IMR-90 (cell line): Measurements from ENCODE around the gene INPP5A. TPM values are rescaled to one million over a fixed set of nuclear protein-coding genes. Genes with fewer than 3 reads are reported as not detected.
"Not testable (repeated sequence)": the region's sequence is repeated elsewhere in the genome, so short reads cannot be mapped to it uniquely, and the experiment has no call there.

Experiments
- ATAC-seq: fragments of 200-7000 bp; cut with Tn5 transposase; 2 replicates; pipeline ENCODE4 v1.9.1; 2020; ENCODE audit warnings: low read depth, mild to moderate bottlenecking, moderate library complexity
- BruUV-seq: library from RNA; stranded (reverse); fragments of 400-500 nt; replicated peaks from 2 replicates; lab custom pipeline; 2021; lab: Mats Ljungman, UMichigan
- CTCF ChIA-PET: fragments of 300-600 bp; formaldehyde crosslinking; extraction: SDS; loops from one replicate; lab custom pipeline; 2021; ENCODE audit warnings: antibody characterized with exemption; lab: Yijun Ruan, JAX
- POLR2A ChIA-PET: fragments of 300-600 bp; sonication (Branson Sonifier 250); formaldehyde crosslinking; loops from one replicate; lab custom pipeline; 2022; ENCODE audit warnings: antibody characterized with exemption; ENCODE audit not compliant: unreplicated experiment; lab: Charles Lee
- DNase-seq: peaks from one replicate; pipeline ENCODE4 v3.0.0; 2013
- H2AFZ ChIP-seq: replicated peaks from 2 replicates; pipeline ENCODE3; 2013; ENCODE audit warnings: low read length, mild to moderate bottlenecking; ENCODE audit not compliant: poor library complexity
- H2AK5ac ChIP-seq: 2 replicates; pipeline ENCODE4 v1.6.1; 2013; ENCODE audit warnings: low read depth, low read length, inconsistent platforms
- H2AK9ac ChIP-seq: replicated peaks from 2 replicates; pipeline ENCODE3; 2013; ENCODE audit warnings: mild to moderate bottlenecking, low read depth, low read length, moderate library complexity; ENCODE audit not compliant: poor library complexity
- H2BK120ac ChIP-seq: 2 replicates; pipeline ENCODE4 v1.6.1; 2013; ENCODE audit warnings: low read depth, low read length, inconsistent platforms
- H2BK15ac ChIP-seq: 3 replicates; pipeline ENCODE4 v1.6.1; 2013; ENCODE audit warnings: low read depth, low read length, inconsistent platforms
- H2BK20ac ChIP-seq: 2 replicates; pipeline ENCODE4 v1.6.1; 2013; ENCODE audit warnings: low read depth, mild to moderate bottlenecking, inconsistent platforms, low read length, moderate library complexity
- H2BK5ac ChIP-seq: 2 replicates; pipeline ENCODE4 v1.6.1; 2013; ENCODE audit warnings: mild to moderate bottlenecking, low read depth, low read length, inconsistent platforms; ENCODE audit not compliant: poor library complexity, severe bottlenecking
- H3K14ac ChIP-seq: replicated peaks from 2 replicates; pipeline ENCODE4 v1.6.1; 2013; ENCODE audit warnings: low read depth, low read length, inconsistent platforms
- H3K18ac ChIP-seq: 2 replicates; pipeline ENCODE4 v1.6.1; 2013; ENCODE audit warnings: low read depth, low read length, control low read depth
- H3K23ac ChIP-seq: 2 replicates; pipeline ENCODE4 v1.6.1; 2013; ENCODE audit warnings: low read depth, low read length, inconsistent platforms
- H3K27ac ChIP-seq: 2 replicates; pipeline ENCODE4 v1.5.1; 2013; ENCODE audit warnings: mild to moderate bottlenecking, control low read depth, low read length; ENCODE audit not compliant: insufficient read depth
- H3K27me3 ChIP-seq: 2 replicates; pipeline ENCODE4 v1.6.1; 2013; ENCODE audit warnings: low read length; ENCODE audit not compliant: control insufficient read depth, insufficient read depth
- H3K36me3 ChIP-seq: 2 replicates; pipeline ENCODE4 v1.6.1; 2013; ENCODE audit warnings: low read length, mixed read lengths; ENCODE audit not compliant: control insufficient read depth, insufficient read depth
- H3K4ac ChIP-seq: 2 replicates; pipeline ENCODE4 v1.6.1; 2013; ENCODE audit warnings: low read depth, low read length, inconsistent platforms
- H3K4me1 ChIP-seq: 2 replicates; pipeline ENCODE4 v1.6.1; 2013; ENCODE audit warnings: low read length, mixed read lengths; ENCODE audit not compliant: control insufficient read depth, insufficient read depth
- H3K4me2 ChIP-seq: 2 replicates; pipeline ENCODE4 v1.6.1; 2013; ENCODE audit warnings: low read depth, mild to moderate bottlenecking, control low read depth, low read length, moderate library complexity
- H3K4me3 ChIP-seq: 2 replicates; pipeline ENCODE4 v1.5.1; 2013; ENCODE audit warnings: low read depth, mild to moderate bottlenecking, control low read depth, low read length, moderate library complexity; ENCODE audit not compliant: insufficient read depth
- H3K56ac ChIP-seq: 2 replicates; pipeline ENCODE4 v1.6.1; 2013; ENCODE audit warnings: low read length, inconsistent platforms; ENCODE audit not compliant: insufficient read depth; ENCODE audit errors: extremely low read depth
- H3K79me1 ChIP-seq, 2 experiments: 2 replicates each; pipeline ENCODE4 v1.6.1; 2013; ENCODE audit warnings: low read length in 2 of 2, inconsistent platforms in 1 of 2, low read depth in 1 of 2
- H3K9ac ChIP-seq: 2 replicates; pipeline ENCODE4 v1.6.1; 2013; ENCODE audit warnings: low read depth, low read length, control low read depth
- H3K9me1 ChIP-seq: 2 replicates; pipeline ENCODE4 v1.6.1; 2013; ENCODE audit warnings: low read length, inconsistent platforms; ENCODE audit not compliant: insufficient read depth
- H3K9me3 ChIP-seq: 2 replicates; pipeline ENCODE4 v1.6.1; 2013; ENCODE audit warnings: low read length; ENCODE audit not compliant: control insufficient read depth, insufficient read depth
- H4K20me1 ChIP-seq: 2 replicates; pipeline ENCODE4 v1.6.1; 2013; ENCODE audit warnings: low read length, inconsistent platforms; ENCODE audit not compliant: insufficient read depth
- H4K5ac ChIP-seq: 2 replicates; pipeline ENCODE4 v1.6.1; 2013; ENCODE audit warnings: mild to moderate bottlenecking, low read depth, low read length, control low read depth
- H4K8ac ChIP-seq, 2 experiments: 2 replicates each; pipeline ENCODE4 v1.6.1; 2013; ENCODE audit warnings: low read depth in 2 of 2, low read length in 2 of 2, control low read depth in 1 of 2, inconsistent platforms in 1 of 2
- H4K91ac ChIP-seq: 2 replicates; pipeline ENCODE4 v1.6.1; 2013; ENCODE audit warnings: low read depth, low read length, inconsistent platforms; ENCODE audit not compliant: insufficient read depth
- FOS ChIP-seq: fragments of 150-350 bp; IDR thresholded peaks from 2 replicates; pipeline ENCODE4 v1.6.1; 2016; ENCODE audit warnings: low read depth, low read length
- NFE2L2 ChIP-seq: fragments of 150-350 bp; IDR thresholded peaks from 2 replicates; pipeline ENCODE4 v1.6.1; 2016; ENCODE audit warnings: low read depth, mild to moderate bottlenecking, low read length
- POLR2A ChIP-seq: IDR thresholded peaks from 2 replicates; pipeline ENCODE4 v1.6.1; 2012; ENCODE audit warnings: mild to moderate bottlenecking, low read depth, low read length
- SMC3 ChIP-seq: fragments of 150-350 bp; IDR thresholded peaks from 2 replicates; pipeline ENCODE4 v1.6.1; 2016; ENCODE audit warnings: low read depth, mild to moderate bottlenecking, antibody characterized with exemption, low read length, moderate library complexity
- WGBS, 2 experiments: methylation state at CpG; one replicate each; pipeline versions ENCODE4 v1.1.5 to v1.1.7; 2013; ENCODE audit warnings: missing lambda C conversion rate in 2 of 2; ENCODE audit not compliant: insufficient read length in 1 of 2; ENCODE audit errors: extremely low coverage in 2 of 2; 5-methylcytosine and 5-hydroxymethylcytosine counted together
- dilution Hi-C: fragments of 300-500 bp; cut with HindIII; formaldehyde crosslinking; loops from one replicate; pipeline ENCODE4 v1.14.3; 2018; ENCODE audit warnings: low sequenced_read_pairs; ENCODE audit not compliant: unreplicated experiment
- in situ Hi-C: fragments of 300-500 bp; cut with MboI; formaldehyde crosslinking; loops from 3 replicates; pipeline ENCODE4 v1.14.3; 2019; ENCODE audit warnings: low sequenced_read_pairs, inconsistent platforms, mixed read lengths
- intact Hi-C: fragments of 100-400 bp; cut with micrococcal nuclease; formaldehyde crosslinking; loops from 2 replicates; pipeline ENCODE4 v1.10.0; 2022
- polyA plus RNA-seq, 3 experiments: library from polyadenylated mRNA; depleted of rRNA; stranded (reverse); fragments of >200 nt; gene quantifications; 2 replicates each; pipeline ENCODE4 v1.2.3, GENCODE V29; 2012; ENCODE audit warnings: low replicate concordance in 1 of 3
- total RNA-seq: library from RNA; depleted of rRNA; stranded (reverse); fragments of >200 nt; gene quantifications from 2 replicates; pipeline ENCODE4 v1.2.3, GENCODE V29; 2012
- TF ChIP-seq, protein P1 (sequence below): fragments of 150-350 bp; IDR thresholded peaks from 2 replicates; pipeline ENCODE4 v1.6.1; 2016; ENCODE audit warnings: low read depth, mild to moderate bottlenecking, low read length, moderate library complexity, borderline replicate concordance

INPP5A gene
- total and polyA plus RNA-seq, 2 of the 4 experiments (the other 2 are of a cell fraction), result 21.4 to 36.7 TPM

DNA sequence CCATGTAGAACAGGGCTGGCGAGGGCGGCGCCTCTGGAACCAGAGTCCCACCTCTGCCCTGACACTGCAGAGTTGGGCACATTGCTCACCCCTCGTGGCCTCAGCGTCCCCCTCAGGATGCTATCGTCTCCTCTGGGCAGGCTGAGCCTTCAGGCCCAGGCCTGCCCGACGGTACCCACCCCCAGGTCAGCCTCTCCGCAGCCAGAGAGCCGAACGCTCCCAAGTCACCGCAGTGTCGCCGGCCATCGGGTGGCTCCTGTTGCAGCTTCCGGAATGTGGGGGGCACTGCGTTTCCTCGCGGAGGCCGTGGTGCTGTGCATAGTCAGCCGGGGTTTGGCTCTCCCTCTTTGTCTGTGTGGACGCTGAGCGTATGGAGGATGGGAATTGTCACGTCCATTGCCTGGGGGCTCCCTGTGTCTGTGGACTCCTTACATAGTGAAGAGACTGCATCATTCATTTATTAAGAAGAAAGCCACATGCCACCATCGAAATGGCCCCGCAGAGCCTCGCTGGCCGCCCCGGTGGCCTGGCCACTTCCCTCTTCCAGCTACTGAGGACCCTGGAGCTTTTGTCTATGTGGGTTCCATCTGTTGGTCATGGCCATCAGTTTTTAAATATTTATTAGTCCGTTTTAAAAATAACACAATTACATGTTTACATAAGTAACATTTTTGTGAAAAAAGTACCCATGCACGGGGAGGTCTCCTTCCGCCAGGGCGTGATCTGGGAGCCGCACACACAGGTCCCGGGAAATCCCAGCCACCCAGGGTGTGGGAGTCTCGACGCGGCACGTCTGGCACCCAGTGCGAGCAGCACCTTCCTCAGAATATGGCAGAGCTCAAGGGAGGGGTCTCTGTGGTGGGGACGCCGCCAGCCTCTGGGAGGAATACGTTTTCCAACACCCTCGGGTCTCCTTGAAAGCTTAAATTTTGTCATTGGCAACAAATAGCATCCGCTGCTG is 232.8 kb downstream of the INPP5A start:
- in situ Hi-C loops (loop anchor here (10.0 kb wide), 1 partner anchor 116 kb away; no protein-coding TSS in a partner anchor), dilution Hi-C loops (no loop called here), intact Hi-C loops (no loop called here)
- Histone ChIP-seq H3K23ac (no peak overlapping the region), H3K4ac (no peak overlapping the region), H4K91ac (no peak overlapping the region), H4K8ac (no peak overlapping the region), H2BK20ac (no peak overlapping the region), H4K5ac (no peak overlapping the region), H3K14ac (no peak overlapping the region), H3K18ac (no peak overlapping the region), H4K20me1 (no peaks in the 10 kb centered on the region), H3K79me1 (no peaks in the 10 kb centered on the region), H3K4me1 (no peaks in the 10 kb centered on the region), H2BK15ac (no peak overlapping the region), H3K56ac (no peak overlapping the region), H3K4me3 (no peak overlapping the region), H3K9me1 (peaks cover 3% of the 10 kb centered on the region; the same call in 1 of the 2 replicates), H3K4me2 (no peak overlapping the region), H2AFZ (no peak overlapping the region), H2BK120ac (no peak overlapping the region), H3K9ac (no peak overlapping the region), H2AK9ac (no peak overlapping the region), H3K36me3 (peaks cover 8% of the 10 kb centered on the region), H3K27me3 (no peaks in the 10 kb centered on the region), H3K27ac (no peak overlapping the region), H2AK5ac (no peak overlapping the region), H2BK5ac (no peak overlapping the region), H3K9me3 (no peaks in the 10 kb centered on the region)
- DNase-seq, result no peak
- ATAC-seq, result no peak
- CTCF ChIA-PET, result no interaction called here
- POLR2A ChIA-PET, result no interaction called here
- BruUV-seq, result no TSS peak
- 93% methylated on average over 14 of the region's 45 CpGs; no CpG with 5 or more reads in 1 of the 2 experiments for WGBS, 2 experiments
- TF ChIP-seq, protein P1, sequence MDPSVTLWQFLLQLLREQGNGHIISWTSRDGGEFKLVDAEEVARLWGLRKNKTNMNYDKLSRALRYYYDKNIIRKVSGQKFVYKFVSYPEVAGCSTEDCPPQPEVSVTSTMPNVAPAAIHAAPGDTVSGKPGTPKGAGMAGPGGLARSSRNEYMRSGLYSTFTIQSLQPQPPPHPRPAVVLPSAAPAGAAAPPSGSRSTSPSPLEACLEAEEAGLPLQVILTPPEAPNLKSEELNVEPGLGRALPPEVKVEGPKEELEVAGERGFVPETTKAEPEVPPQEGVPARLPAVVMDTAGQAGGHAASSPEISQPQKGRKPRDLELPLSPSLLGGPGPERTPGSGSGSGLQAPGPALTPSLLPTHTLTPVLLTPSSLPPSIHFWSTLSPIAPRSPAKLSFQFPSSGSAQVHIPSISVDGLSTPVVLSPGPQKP, result no peak
- no peak for TF ChIP-seq SMC3
- no peak for TF ChIP-seq FOS
- no peak for TF ChIP-seq POLR2A
- no peak for TF ChIP-seq NFE2L2

DNA sequence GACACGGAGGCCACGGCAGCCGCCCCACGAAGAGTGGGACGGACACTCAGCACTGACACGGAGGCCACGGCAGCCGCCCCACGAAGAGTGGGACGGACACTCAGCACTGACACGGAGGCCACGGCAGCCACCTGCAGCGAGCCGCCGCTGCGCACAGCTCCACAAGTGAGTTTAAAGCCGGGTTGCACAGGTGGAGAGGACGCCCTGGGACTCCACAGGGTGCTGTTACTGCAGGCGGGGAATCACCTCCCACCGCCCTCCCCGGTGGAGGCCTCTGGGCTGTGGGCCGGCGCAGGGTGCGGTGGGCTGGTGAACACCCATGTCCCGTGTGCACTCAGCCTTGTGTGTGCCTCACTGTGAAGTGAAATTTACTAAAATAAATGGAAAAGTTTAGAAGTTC is 235.2 kb downstream of the INPP5A start:
- H3K9ac ChIP-seq, H2AFZ ChIP-seq, H2BK15ac ChIP-seq, intact Hi-C loops, H3K9me3 ChIP-seq, H2BK5ac ChIP-seq, H4K20me1 ChIP-seq, H3K4me3 ChIP-seq, dilution Hi-C loops, H3K4me2 ChIP-seq, H3K27ac ChIP-seq, H2BK120ac ChIP-seq, DNase-seq, H2AK5ac ChIP-seq, H3K4ac ChIP-seq, H4K8ac ChIP-seq, H3K9me1 ChIP-seq, H4K91ac ChIP-seq, H3K36me3 ChIP-seq, POLR2A ChIA-PET, H3K14ac ChIP-seq, H3K79me1 ChIP-seq, H2BK20ac ChIP-seq, H3K27me3 ChIP-seq, H3K4me1 ChIP-seq, H4K5ac ChIP-seq, H3K56ac ChIP-seq, H3K18ac ChIP-seq, H2AK9ac ChIP-seq, ATAC-seq, CTCF ChIA-PET, H3K23ac ChIP-seq, BruUV-seq: not testable (repeated sequence)
- WGBS, 2 experiments, result 100% methylated on average over 5 of the region's 25 CpGs; no CpG with 5 or more reads in 1 of the 2 experiments
- in situ Hi-C loops, result loop anchor here (10.0 kb wide), 1 partner anchor 118 kb away; no protein-coding TSS in a partner anchor
